Esophagus muscularis mucosa (tissue), 3 donors: ENCODE data around the gene ADAMTS17.

Experiments
- CTCF ChIP-seq, 3 experiments: fragments of 200-600 bp in 2 of 3; fragments of 450-650 bp in 1 of 3; sonication (generic) in 2 of 3; IDR thresholded peaks; one replicate each; pipeline ENCODE4 v1.5.1; 2017 to 2019; ENCODE audit warnings: antibody characterized with exemption in 3 of 3, mild to moderate bottlenecking in 2 of 3, moderate library complexity in 1 of 3
- POLR2A ChIP-seq: fragments of 450-650 bp; IDR thresholded peaks from one replicate; pipeline ENCODE4 v1.6.1; 2017; ENCODE audit warnings: antibody characterized with exemption, moderate library complexity, mild to moderate bottlenecking, low read depth
- POLR2AphosphoS5 ChIP-seq, 2 donors: sonication (generic); formaldehyde crosslinking; IDR thresholded peaks; one replicate each; pipeline ENCODE4 v1.6.1; 2017; ENCODE audit warnings: antibody characterized with exemption in 2 of 2

DNA sequence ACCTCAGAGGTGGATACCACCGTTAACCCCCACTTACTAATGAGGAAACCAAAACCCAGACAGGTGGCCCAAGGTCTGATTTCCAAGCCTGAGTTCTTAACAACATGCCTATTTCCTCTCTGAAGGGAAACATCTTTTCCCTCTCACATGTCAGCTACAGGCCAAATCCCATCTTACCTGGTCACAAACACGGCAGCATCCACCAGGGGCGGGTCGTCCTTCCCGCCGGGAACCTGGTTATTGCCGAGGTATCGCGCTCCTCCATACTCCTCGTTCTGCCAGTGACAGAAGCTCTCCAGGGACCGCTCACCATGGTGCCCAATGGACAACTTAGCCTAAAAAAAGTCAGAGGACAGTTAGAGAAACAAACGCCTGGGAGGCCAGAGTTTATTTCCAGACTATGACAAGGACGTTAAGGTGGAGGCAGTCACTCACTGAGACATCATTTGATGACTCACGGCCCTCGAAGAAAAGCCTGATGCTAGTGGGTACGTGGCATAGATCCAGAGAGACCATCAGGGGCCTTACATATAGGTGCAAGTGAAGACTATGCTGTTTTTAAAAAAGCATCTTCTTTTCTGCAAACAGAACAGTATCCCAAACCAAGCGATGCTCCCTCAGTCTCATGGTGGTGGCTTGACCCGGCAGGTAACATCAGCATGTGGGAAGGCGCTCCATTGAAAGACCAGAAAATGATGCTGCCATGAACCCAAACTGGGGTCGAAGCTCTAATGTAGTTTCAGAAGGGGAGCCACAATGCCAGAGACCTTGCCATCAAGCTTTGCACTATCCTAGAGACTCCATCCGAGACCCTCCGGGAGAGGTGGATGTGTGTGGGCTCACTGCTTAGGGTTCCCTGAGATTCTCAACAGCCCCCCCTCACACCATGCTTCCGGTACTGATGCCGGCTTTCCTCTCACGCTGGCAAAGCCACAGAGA, 80.2 kb downstream of the ADAMTS17 start:
- TF ChIP-seq CTCF (IDR thresholded peaks at IDR 0.05), result no peak
- no peak for TF ChIP-seq POLR2AphosphoS5 (IDR thresholded peaks at IDR 0.05)
- no peak for TF ChIP-seq POLR2A
